Retina (tissue), 1 donor: ENCODE data around the gene PRDM5.

ENCODE experiments used
- DNase-seq: peaks from one replicate; pipeline ENCODE4 v3.0.0-alpha.2; 2016

The PRDM5 gene

GRCh38 chr4:120902925-120903324, 19.6 kb downstream of the PRDM5 start:
- no peak for DNase-seq

- DNase-seq, result no peak
These were observed 20.8 kb downstream of the PRDM5 start for GRCh38 chr4:120901731-120902130.

- DNase-seq, result no peak
These were observed 24.4 kb downstream of the PRDM5 start for GRCh38 chr4:120897981-120898719.

- no peak for DNase-seq
These were observed 27.0 kb downstream of the PRDM5 start for GRCh38 chr4:120895554-120895953.

GRCh38 chr4:120893314-120893713, 29.2 kb downstream of the PRDM5 start:
- DNase-seq, result no peak

- DNase-seq, result no peak
These were observed 36.3 kb downstream of the PRDM5 start for GRCh38 chr4:120886191-120886590.

GRCh38 chr4:120881846-120882245, 40.7 kb downstream of the PRDM5 start:
- no peak for DNase-seq

- DNase-seq, result no peak
These were observed 41.2 kb downstream of the PRDM5 start for GRCh38 chr4:120881351-120881750.

- DNase-seq, result no peak
These were observed 45.5 kb downstream of the PRDM5 start for GRCh38 chr4:120877021-120877420.

GRCh38 chr4:120874792-120875774, 47.4 kb downstream of the PRDM5 start:
- no peak for DNase-seq

- DNase-seq, result no peak
These were observed 49.0 kb downstream of the PRDM5 start for GRCh38 chr4:120873554-120873953.

GRCh38 chr4:120871173-120871572, 51.4 kb downstream of the PRDM5 start:
- no peak for DNase-seq

GRCh38 chr4:120870279-120870673, 52.2 kb downstream of the PRDM5 start:
- no peak for DNase-seq

GRCh38 chr4:120869613-120870278, 52.8 kb downstream of the PRDM5 start:
- DNase-seq, result no peak

- no peak for DNase-seq
These were observed 55.0 kb downstream of the PRDM5 start for GRCh38 chr4:120867506-120867905.

- DNase-seq, result no peak
These were observed 56.5 kb downstream of the PRDM5 start for GRCh38 chr4:120865985-120866384.

- no peak for DNase-seq
These were observed 57.6 kb downstream of the PRDM5 start for GRCh38 chr4:120864969-120865368.

- no peak for DNase-seq
These were observed 60.1 kb downstream of the PRDM5 start for GRCh38 chr4:120862432-120862831.

- no peak for DNase-seq
These were observed 60.7 kb downstream of the PRDM5 start for GRCh38 chr4:120861852-120862251.

GRCh38 chr4:120858776-120859175, 63.8 kb downstream of the PRDM5 start:
- no peak for DNase-seq

GRCh38 chr4:120857312-120857711, 65.2 kb downstream of the PRDM5 start:
- DNase-seq, result no peak

- DNase-seq, result no peak
These were observed 66.2 kb downstream of the PRDM5 start for GRCh38 chr4:120856294-120856693.

- DNase-seq, result no peak
These were observed 67.1 kb downstream of the PRDM5 start for GRCh38 chr4:120855307-120856001.
